WTC11 (cell line): Measurements from ENCODE around the gene NEURL2. TPM values are rescaled to one million over a fixed set of nuclear protein-coding genes. Genes with fewer than 3 reads are reported as not detected.
A peak's percentile ranks its signal among the peaks of the same experiment; 100 is the strongest.

Experiments
- ATAC-seq: fragments of 200-7000 bp; cut with Tn5 transposase; 2 replicates; pipeline ENCODE4 v1.10.0; 2021; ENCODE audit warnings: mild to moderate bottlenecking, moderate library complexity
- CTCF ChIA-PET: fragments of 300-600 bp; sonication (Branson Sonifier 250); formaldehyde crosslinking; loops from one replicate; lab custom pipeline; 2021; ENCODE audit warnings: antibody characterized with exemption; lab: Charles Lee
- POLR2A ChIA-PET: fragments of 350-600 bp; sonication (Branson Sonifier 250); formaldehyde crosslinking; loops from one replicate; lab custom pipeline; 2021; ENCODE audit warnings: antibody characterized with exemption; lab: Charles Lee
- DNase-seq: peaks from one replicate; pipeline ENCODE4 v3.0.0; 2021; ENCODE audit warnings: low spot score
- H3K27ac Mint-ChIP-seq: 2 replicates; pipeline ENCODE4 v1.8.0; 2021; ENCODE audit warnings: mixed read lengths
- H3K27me3 Mint-ChIP-seq: 2 replicates; pipeline ENCODE4 v1.8.0; 2021; ENCODE audit warnings: low read depth, mild to moderate bottlenecking, moderate library complexity, mixed read lengths
- H3K36me3 Mint-ChIP-seq: 2 replicates; pipeline ENCODE4 v1.8.0; 2021; ENCODE audit warnings: mixed read lengths
- H3K4me1 Mint-ChIP-seq: 2 replicates; pipeline ENCODE4 v1.8.0; 2022; ENCODE audit warnings: mixed read lengths
- H3K4me3 Mint-ChIP-seq: 2 replicates; pipeline ENCODE4 v1.8.0; 2021; ENCODE audit warnings: mild to moderate bottlenecking, moderate library complexity, mixed read lengths
- H3K9me3 Mint-ChIP-seq: 2 replicates; pipeline ENCODE4 v1.8.0; 2021; ENCODE audit warnings: mixed read lengths
- ELF4 ChIP-seq: sonication (generic); formaldehyde crosslinking; IDR thresholded peaks from 2 replicates; pipeline ENCODE4 v1.8.1; 2022; ENCODE audit warnings: low read depth, mild to moderate bottlenecking, moderate library complexity, missing genetic modification reagents
- EMX1 ChIP-seq: fragments of 250-450 bp; sonication (Bioruptor Pico); IDR thresholded peaks from 2 replicates; pipeline ENCODE4 v1.8.0; 2021; ENCODE audit warnings: mild to moderate bottlenecking
- ETV6 ChIP-seq: sonication (generic); formaldehyde crosslinking; IDR thresholded peaks from 2 replicates; pipeline ENCODE4 v1.8.1; 2022; ENCODE audit warnings: mild to moderate bottlenecking, missing genetic modification reagents
- FOXJ3 ChIP-seq: sonication (generic); formaldehyde crosslinking; IDR thresholded peaks from 2 replicates; pipeline ENCODE4 v1.9.0; 2021; ENCODE audit warnings: missing genetic modification reagents, mild to moderate bottlenecking, borderline replicate concordance
- GABPB1 ChIP-seq: sonication (generic); formaldehyde crosslinking; IDR thresholded peaks from 2 replicates; pipeline ENCODE4 v1.8.1; 2023; ENCODE audit warnings: mild to moderate bottlenecking, missing genetic modification reagents
- JUN ChIP-seq: sonication (generic); formaldehyde crosslinking; IDR thresholded peaks from 2 replicates; pipeline ENCODE4 v1.8.0; 2023; ENCODE audit warnings: mild to moderate bottlenecking, missing genetic modification reagents
- KAT7 ChIP-seq: sonication (generic); formaldehyde crosslinking; IDR thresholded peaks from 2 replicates; pipeline ENCODE4 v1.8.1; 2023; ENCODE audit warnings: missing genetic modification reagents, mild to moderate bottlenecking, borderline replicate concordance
- NR1H2 ChIP-seq: sonication (generic); formaldehyde crosslinking; IDR thresholded peaks from 2 replicates; pipeline ENCODE4 v1.9.0; 2021; ENCODE audit warnings: mild to moderate bottlenecking, moderate library complexity, missing genetic modification reagents
- NR3C1 ChIP-seq: sonication (generic); formaldehyde crosslinking; conservative IDR thresholded peaks from 2 replicates; pipeline ENCODE4 v1.8.1; 2023; ENCODE audit warnings: low read depth, mild to moderate bottlenecking, missing genetic modification reagents
- PRRX2 ChIP-seq: fragments of 250-450 bp; sonication (Bioruptor Pico); IDR thresholded peaks from 2 replicates; pipeline ENCODE4 v1.8.0; 2021; ENCODE audit warnings: mild to moderate bottlenecking
- SMAD4 ChIP-seq: sonication (generic); formaldehyde crosslinking; IDR thresholded peaks from 2 replicates; pipeline ENCODE4 v1.8.0; 2022; ENCODE audit warnings: mild to moderate bottlenecking, missing genetic modification reagents
- ZNF416 ChIP-seq: fragments of 250-450 bp; sonication (Bioruptor Pico); IDR thresholded peaks from 2 replicates; pipeline ENCODE4 v1.9.0; 2021; ENCODE audit warnings: mild to moderate bottlenecking, inconsistent platforms
- total RNA-seq: library from RNA; stranded (reverse); gene quantifications from 3 replicates; pipeline ENCODE4 v1.2.3, GENCODE V29; 2021
- TF ChIP-seq, protein P1 (sequence below): fragments of 250-450 bp; sonication (Bioruptor Pico); IDR thresholded peaks from 2 replicates; pipeline ENCODE4 v1.9.0; 2021; ENCODE audit warnings: mild to moderate bottlenecking
- TF ChIP-seq, protein P2 (sequence below): sonication (generic); formaldehyde crosslinking; IDR thresholded peaks from 2 replicates; pipeline ENCODE4 v1.8.1; 2022; ENCODE audit warnings: mild to moderate bottlenecking, moderate library complexity, missing genetic modification reagents
- TF ChIP-seq, protein P3 (sequence below): fragments of 250-450 bp; sonication (Bioruptor Pico); IDR thresholded peaks from 2 replicates; pipeline ENCODE4 v1.9.0; 2021; ENCODE audit warnings: mild to moderate bottlenecking, borderline replicate concordance
- TF ChIP-seq, protein P4 (sequence below): fragments of 200-600 bp; IDR thresholded peaks from 2 replicates; pipeline ENCODE4 v1.8.0; 2022; ENCODE audit warnings: antibody characterized with exemption

NEURL2 gene
- total RNA-seq, 1 experiment from 2014 or later: 6.6 TPM

DNA sequence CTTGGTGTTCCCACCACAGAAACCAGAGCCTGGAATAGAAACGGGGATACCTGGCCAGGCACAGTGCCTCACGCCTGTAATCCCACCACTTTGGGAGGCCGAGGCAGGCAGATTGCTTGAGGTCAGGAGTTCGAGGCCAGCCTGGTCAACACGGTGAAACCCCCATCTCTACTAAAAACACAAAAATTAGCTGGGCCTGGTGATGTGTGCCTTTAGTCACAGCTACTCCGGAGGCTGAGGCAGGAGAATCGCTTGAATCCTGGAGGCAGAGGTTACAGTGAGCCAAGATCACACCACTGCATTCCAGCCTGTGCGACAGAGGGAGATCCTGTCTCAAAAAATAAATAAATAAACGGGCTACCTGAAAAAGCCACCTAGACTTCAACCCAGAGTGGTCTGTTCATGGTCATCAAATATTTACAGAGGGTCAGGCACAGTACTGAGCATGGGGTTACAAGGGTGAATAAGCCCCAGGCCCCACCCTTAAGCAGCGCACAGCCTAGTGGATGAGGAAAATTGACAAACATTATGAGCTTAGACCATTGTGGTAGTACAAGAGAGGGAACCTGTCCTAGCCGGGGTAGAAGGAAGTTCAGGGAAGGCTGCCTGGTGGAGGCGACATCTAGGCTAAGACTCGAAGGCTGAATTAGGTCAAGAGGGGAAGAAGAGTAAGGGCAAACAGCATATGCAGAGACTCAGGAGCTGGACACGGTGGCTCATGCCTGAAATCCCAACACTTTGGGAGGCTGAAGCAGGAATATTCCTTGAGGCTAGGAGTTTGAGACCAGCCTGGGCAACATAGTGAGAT is 36.3 kb upstream of the NEURL2 start (continued):
- TF ChIP-seq KAT7 (CRISPR knock-in tag): no peak

DNA sequence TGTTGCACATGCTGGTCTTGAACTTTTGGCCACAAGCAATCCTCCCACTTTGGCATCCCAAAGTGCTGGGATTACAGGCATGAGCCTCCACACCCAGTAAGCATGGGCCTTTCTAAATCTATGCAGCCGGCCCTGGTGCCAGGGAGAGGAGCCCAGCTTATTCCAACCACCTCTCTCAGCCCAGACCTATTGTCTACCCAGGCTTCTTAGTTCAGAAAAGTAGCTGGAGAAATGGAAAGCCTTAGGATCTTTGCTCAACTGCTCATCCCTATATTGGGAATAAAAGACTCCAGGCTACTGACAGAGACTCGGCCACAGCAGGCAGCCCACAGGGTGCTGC is 35.7 kb upstream of the NEURL2 start:
- H3K27me3 Mint-ChIP-seq: no peaks in the 10 kb centered on the region
- CTCF ChIA-PET: interaction anchor here (0.5 to 1.5 kb wide), 4 partner anchors 10 to 202 kb away, joined by 3 to 5 read pairs (median 3); no protein-coding TSS in a partner anchor
- TF ChIP-seq, protein P1, sequence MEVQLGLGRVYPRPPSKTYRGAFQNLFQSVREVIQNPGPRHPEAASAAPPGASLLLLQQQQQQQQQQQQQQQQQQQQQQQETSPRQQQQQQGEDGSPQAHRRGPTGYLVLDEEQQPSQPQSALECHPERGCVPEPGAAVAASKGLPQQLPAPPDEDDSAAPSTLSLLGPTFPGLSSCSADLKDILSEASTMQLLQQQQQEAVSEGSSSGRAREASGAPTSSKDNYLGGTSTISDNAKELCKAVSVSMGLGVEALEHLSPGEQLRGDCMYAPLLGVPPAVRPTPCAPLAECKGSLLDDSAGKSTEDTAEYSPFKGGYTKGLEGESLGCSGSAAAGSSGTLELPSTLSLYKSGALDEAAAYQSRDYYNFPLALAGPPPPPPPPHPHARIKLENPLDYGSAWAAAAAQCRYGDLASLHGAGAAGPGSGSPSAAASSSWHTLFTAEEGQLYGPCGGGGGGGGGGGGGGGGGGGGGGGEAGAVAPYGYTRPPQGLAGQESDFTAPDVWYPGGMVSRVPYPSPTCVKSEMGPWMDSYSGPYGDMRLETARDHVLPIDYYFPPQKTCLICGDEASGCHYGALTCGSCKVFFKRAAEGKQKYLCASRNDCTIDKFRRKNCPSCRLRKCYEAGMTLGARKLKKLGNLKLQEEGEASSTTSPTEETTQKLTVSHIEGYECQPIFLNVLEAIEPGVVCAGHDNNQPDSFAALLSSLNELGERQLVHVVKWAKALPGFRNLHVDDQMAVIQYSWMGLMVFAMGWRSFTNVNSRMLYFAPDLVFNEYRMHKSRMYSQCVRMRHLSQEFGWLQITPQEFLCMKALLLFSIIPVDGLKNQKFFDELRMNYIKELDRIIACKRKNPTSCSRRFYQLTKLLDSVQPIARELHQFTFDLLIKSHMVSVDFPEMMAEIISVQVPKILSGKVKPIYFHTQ (CRISPR knock-in tag): no peak
- TF ChIP-seq ETV6 (no peak), EMX1 (CRISPR knock-in tag) (no peak), FOXJ3 (CRISPR knock-in tag) (no peak)
- H3K9me3 Mint-ChIP-seq: no peaks in the 10 kb centered on the region
- no peak overlapping the region for H3K4me3 Mint-ChIP-seq
- no peak for ATAC-seq
- DNase-seq: no peak
- H3K36me3 Mint-ChIP-seq: no peaks in the 10 kb centered on the region
- POLR2A ChIA-PET: no interaction called here
- peaks cover 6% of the 10 kb centered on the region; the same call in 1 of the 2 replicates for H3K4me1 Mint-ChIP-seq
- H3K27ac Mint-ChIP-seq: no peak overlapping the region

DNA sequence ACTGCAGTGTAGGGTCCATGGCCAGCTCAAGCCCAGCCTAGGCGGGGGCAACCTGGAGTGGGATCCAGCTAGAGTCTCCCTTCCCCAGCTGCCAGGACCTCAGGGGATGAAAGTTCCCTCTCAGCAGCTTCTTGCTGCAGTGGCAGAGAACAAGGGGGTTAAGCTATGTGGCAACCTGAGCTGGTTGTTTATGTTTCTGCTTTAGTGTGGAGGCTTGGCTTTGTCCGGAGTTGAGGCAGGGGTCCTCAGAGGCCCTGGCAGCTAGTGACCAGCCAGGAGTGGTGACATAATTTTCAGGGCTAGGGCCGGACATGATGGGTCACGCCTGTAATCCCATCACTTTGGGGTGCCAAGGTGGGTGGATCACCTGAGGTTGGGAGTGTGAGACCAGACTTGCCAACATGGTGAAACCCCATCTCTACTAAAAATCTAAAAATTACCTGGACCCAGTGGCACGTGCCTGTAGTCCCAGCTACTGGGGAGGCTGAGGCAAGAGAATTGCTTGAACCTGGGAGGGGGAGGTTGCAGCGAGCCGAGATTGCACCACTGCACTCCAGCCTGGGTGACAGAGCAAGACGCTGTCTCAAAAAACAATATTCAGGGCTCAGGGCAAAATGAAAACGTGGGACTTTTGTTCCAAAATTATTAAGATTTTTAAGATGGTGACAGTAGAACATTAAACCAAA is 35.0 kb upstream of the NEURL2 start:
- Mint-ChIP-seq H3K27me3 (no peaks in the 10 kb centered on the region), H3K4me3 (no peak overlapping the region), H3K9me3 (no peaks in the 10 kb centered on the region), H3K36me3 (no peaks in the 10 kb centered on the region), H3K4me1 (peaks cover 6% of the 10 kb centered on the region; the same call in 1 of the 2 replicates), H3K27ac (peak overlapping the region; percentile 32; the same call in 1 of the 2 replicates)
- POLR2A ChIA-PET: interaction anchor here (1.1 kb wide), 1 partner anchor 8 kb away, joined by 3 read pairs; no protein-coding TSS in a partner anchor
- no peak for ATAC-seq
- CTCF ChIA-PET: interaction anchor here (0.8 to 1.5 kb wide), 4 partner anchors 10 to 86 kb away, joined by 3 to 4 read pairs (median 3); no protein-coding TSS in a partner anchor
- TF ChIP-seq GABPB1 (CRISPR knock-in tag) (0 out of 2 replicates have a peak, but pooled peaks have one; percentile 6), PRRX2 (CRISPR knock-in tag) (no peak)
- DNase-seq: no peak

DNA sequence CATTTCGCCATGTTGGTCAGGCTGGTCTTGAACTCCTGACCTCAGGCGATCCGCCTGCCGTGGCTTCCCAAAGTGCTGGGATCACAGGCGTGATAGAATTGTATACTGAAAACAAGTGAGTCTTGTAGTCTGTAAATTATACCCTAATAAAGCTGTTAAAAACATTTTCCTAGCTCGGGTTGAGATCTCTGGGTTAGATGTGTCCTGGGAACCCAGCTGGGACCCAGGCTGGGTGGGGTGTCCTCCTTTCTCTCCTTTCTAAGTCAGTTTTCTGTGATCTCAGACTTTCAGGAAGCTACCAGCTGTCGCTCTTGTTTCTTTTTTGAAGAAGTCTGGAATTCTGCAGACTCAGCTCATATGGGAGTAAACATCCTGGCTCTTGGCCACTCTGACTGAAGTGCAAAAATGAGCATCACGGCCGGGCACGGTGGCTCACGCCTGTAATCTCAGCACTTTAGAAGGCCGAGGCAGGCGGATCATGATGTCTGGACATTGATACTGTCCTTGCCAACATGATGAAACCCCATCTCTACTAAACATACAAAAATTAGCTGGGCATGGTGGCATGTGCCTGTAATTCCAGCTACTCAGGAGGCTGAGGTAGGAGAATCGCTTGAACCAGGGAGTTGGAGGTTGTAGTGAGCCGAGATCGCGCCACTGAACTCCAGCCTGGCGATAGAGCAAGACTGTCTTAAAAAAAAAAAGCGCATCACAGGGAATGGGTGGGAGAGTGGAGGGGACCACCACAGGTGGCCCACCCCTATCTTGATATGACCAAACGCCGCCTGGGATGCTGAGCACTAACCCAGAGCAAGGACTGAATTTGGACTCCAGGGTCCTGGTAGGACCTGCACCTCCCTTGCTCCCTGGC is 33.6 kb upstream of the NEURL2 start:
- H3K27me3 Mint-ChIP-seq: no peaks in the 10 kb centered on the region
- ChIA-PET CTCF (interaction anchor here (2.1 kb wide), 2 partner anchors 9 to 45 kb away, joined by 4 to 7 read pairs; no protein-coding TSS in a partner anchor), POLR2A (no interaction called here)
- TF ChIP-seq ELF4 (CRISPR knock-in tag): no peak
- TF ChIP-seq, protein P2, sequence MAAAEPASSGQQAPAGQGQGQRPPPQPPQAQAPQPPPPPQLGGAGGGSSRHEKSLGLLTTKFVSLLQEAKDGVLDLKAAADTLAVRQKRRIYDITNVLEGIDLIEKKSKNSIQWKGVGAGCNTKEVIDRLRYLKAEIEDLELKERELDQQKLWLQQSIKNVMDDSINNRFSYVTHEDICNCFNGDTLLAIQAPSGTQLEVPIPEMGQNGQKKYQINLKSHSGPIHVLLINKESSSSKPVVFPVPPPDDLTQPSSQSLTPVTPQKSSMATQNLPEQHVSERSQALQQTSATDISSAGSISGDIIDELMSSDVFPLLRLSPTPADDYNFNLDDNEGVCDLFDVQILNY (CRISPR knock-in tag): no peak
- TF ChIP-seq, protein P3, sequence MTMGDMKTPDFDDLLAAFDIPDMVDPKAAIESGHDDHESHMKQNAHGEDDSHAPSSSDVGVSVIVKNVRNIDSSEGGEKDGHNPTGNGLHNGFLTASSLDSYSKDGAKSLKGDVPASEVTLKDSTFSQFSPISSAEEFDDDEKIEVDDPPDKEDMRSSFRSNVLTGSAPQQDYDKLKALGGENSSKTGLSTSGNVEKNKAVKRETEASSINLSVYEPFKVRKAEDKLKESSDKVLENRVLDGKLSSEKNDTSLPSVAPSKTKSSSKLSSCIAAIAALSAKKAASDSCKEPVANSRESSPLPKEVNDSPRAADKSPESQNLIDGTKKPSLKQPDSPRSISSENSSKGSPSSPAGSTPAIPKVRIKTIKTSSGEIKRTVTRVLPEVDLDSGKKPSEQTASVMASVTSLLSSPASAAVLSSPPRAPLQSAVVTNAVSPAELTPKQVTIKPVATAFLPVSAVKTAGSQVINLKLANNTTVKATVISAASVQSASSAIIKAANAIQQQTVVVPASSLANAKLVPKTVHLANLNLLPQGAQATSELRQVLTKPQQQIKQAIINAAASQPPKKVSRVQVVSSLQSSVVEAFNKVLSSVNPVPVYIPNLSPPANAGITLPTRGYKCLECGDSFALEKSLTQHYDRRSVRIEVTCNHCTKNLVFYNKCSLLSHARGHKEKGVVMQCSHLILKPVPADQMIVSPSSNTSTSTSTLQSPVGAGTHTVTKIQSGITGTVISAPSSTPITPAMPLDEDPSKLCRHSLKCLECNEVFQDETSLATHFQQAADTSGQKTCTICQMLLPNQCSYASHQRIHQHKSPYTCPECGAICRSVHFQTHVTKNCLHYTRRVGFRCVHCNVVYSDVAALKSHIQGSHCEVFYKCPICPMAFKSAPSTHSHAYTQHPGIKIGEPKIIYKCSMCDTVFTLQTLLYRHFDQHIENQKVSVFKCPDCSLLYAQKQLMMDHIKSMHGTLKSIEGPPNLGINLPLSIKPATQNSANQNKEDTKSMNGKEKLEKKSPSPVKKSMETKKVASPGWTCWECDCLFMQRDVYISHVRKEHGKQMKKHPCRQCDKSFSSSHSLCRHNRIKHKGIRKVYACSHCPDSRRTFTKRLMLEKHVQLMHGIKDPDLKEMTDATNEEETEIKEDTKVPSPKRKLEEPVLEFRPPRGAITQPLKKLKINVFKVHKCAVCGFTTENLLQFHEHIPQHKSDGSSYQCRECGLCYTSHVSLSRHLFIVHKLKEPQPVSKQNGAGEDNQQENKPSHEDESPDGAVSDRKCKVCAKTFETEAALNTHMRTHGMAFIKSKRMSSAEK (CRISPR knock-in tag): no peak
- TF ChIP-seq, protein P4, sequence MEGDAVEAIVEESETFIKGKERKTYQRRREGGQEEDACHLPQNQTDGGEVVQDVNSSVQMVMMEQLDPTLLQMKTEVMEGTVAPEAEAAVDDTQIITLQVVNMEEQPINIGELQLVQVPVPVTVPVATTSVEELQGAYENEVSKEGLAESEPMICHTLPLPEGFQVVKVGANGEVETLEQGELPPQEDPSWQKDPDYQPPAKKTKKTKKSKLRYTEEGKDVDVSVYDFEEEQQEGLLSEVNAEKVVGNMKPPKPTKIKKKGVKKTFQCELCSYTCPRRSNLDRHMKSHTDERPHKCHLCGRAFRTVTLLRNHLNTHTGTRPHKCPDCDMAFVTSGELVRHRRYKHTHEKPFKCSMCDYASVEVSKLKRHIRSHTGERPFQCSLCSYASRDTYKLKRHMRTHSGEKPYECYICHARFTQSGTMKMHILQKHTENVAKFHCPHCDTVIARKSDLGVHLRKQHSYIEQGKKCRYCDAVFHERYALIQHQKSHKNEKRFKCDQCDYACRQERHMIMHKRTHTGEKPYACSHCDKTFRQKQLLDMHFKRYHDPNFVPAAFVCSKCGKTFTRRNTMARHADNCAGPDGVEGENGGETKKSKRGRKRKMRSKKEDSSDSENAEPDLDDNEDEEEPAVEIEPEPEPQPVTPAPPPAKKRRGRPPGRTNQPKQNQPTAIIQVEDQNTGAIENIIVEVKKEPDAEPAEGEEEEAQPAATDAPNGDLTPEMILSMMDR: no peak
- no peak for TF ChIP-seq NR1H2 (CRISPR knock-in tag)
- no peak for TF ChIP-seq FOXJ3 (CRISPR knock-in tag)
- TF ChIP-seq JUN (CRISPR knock-in tag): no peak
- TF ChIP-seq ETV6: no peak
- no peak for TF ChIP-seq NR3C1
- no peak for TF ChIP-seq ZNF416 (CRISPR knock-in tag)
- TF ChIP-seq SMAD4 (CRISPR knock-in tag): no peak
- H3K9me3 Mint-ChIP-seq: no peaks in the 10 kb centered on the region
- H3K36me3 Mint-ChIP-seq: no peaks in the 10 kb centered on the region
- ATAC-seq (no peak), DNase-seq (no peak)
- no peak overlapping the region for H3K27ac Mint-ChIP-seq
- no peak overlapping the region for H3K4me3 Mint-ChIP-seq
- peaks cover 12% of the 10 kb centered on the region for H3K4me1 Mint-ChIP-seq
